NCI-H2107 treated with DMSO at 0.1 percent for 48 hours (cell line): Measurements from ENCODE around the gene PRB2.
"Not testable (repeated sequence)": the region's sequence is repeated elsewhere in the genome, so short reads cannot be mapped to it uniquely, and the experiment has no call there.

ENCODE experiments used
- DNase-seq: peaks from one replicate; lab custom pipeline; 2025; ENCODE audit not compliant: unreplicated experiment; lab: John Stamatoyannopoulos, UW

Gene PRB2

GRCh38 chr12:11395467-11395866 is at the start of gene PRB2:
Gene PRB2, minus strand, starts transcription at chr12:11395567. Its CDS starts 38 bp downstream, at chr12:11395529.
- not testable (repeated sequence) for DNase-seq

GRCh38 chr12:11437966-11438365 is 42.6 kb upstream of the PRB2 start:
- DNase-seq = no peak

DNA sequence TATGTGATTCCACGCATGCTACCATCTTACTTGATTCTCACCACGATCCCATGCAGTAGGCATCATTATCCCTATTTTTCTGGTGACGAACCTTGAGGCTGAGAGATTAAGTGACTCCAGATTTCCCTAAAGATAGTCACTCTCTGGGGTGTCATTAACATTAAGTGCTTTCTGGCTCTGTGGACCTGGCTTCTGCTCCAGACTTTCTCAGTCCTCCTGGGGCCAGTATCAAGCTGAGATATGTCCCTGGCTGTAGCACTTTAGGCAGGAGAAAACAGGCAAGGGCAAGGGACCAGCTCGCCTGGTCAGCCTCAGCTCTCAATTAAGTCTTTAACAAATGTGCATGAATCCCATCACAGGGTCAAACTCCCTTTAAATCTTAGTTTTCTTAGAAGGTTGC is 38.3 kb upstream of the PRB2 start:
- no peak for DNase-seq

DNA sequence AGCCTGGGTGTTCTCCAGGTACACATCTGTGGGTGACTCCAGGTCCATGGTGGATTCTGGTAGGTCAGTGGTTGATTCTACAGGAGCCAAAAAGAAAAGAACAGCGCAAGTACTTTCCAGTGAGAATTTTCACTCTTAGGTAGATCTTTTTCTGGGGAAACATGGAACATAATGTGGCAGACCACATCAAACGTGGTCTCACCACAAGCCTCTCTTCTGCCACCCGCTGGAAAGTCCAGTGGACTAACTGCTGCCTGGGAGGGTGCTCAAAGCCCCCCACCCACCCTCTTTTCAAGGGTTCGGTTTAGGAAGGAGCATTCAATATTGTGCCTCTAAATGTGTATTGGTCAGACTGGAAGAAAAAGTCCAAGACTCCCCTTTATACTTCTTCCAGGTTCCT is 36.1 kb upstream of the PRB2 start:
- no peak for DNase-seq

DNA sequence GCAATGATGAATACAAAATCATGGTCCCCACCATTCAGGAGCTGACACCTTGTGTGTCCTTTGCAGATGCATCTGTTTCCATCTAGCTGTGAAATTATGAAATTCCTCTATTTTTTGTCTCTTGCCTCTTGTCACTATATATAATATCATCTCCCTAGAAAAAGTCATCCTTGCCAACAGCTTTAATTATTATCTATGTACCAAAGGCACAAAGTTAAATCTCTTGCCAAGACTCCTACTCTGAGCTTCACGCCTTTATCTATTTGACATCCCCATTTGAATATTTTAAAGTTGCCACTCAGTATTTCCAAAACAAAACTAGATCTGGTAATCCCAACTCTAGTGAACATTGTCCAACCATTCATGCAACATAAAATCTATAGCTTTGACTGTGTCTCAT is 32.0 kb upstream of the PRB2 start:
- DNase-seq = no peak

GRCh38 chr12:11412731-11413130 is 17.4 kb upstream of the PRB2 start:
- no peak for DNase-seq

GRCh38 chr12:11408096-11408495 is 12.7 kb upstream of the PRB2 start:
- no peak for DNase-seq

- DNase-seq = no peak
Observed at GRCh38 chr12:11397366-11397765, 2.0 kb upstream of the PRB2 start.

DNA sequence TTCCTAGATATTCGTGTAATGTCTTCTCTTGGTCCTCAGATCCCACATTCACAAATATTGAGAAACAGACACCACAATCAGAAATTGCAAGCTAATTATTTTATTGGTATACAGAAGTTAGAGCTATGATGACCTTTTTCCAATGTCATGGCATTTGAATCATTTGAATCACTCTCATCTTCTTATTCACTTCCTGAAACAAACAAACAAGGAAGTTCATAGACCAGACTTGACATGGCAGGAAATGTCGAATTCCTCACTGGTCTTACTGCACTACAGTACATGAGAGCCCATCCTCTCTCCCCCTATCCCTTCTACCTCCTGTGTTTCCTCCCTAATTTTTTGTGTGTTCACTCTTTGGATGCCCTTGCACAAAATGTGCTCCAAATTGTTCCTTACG is 3.9 kb downstream of the PRB2 start:
- DNase-seq = not testable (repeated sequence)

GRCh38 chr12:11377420-11377819 is 17.9 kb downstream of the PRB2 start:
- not testable (repeated sequence) for DNase-seq

DNA sequence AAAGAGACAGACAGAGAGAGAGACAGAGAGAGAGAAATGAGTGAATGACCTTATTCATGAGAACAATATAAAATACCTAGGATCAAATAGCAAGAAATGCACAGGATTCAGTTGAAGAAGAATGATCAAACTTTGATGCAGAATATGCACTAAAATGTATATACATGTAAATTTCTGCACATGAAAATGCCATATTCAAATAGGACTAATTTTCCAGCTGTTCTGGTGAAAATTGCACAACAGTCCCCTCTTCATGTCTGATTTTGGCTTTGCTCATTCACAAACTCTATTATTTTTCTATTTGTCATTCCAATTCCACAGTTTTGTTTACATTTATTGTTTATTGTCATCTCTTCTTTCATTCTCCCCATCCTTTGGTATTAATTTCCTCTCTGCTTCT is 34.2 kb downstream of the PRB2 start:
- no peak for DNase-seq

- DNase-seq = not testable (repeated sequence)
Observed at GRCh38 chr12:11360205-11360883, 35.0 kb downstream of the PRB2 start.

- not testable (repeated sequence) for DNase-seq
Observed at GRCh38 chr12:11351736-11352135, 43.6 kb downstream of the PRB2 start.

- no peak for DNase-seq
Observed at GRCh38 chr12:11348439-11348838, 46.9 kb downstream of the PRB2 start.

DNA sequence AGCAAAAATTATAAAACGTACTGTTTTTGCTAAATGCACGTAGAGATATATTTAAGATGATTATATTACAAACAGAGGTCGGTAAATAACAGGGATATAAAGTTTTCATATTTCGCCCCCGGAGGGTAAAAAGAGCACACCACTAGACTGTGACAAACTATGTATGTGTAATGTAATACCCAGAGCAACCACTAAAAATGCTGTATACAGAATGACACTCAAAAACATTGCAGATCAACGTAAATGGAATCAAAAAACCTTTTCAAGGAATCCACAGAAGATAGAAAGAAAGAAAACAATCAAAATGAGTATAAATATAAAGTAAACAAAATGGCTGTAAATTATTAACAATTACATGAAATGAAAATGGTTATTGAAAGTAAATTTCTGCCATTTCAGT is 47.6 kb downstream of the PRB2 start:
- no peak for DNase-seq

DNA sequence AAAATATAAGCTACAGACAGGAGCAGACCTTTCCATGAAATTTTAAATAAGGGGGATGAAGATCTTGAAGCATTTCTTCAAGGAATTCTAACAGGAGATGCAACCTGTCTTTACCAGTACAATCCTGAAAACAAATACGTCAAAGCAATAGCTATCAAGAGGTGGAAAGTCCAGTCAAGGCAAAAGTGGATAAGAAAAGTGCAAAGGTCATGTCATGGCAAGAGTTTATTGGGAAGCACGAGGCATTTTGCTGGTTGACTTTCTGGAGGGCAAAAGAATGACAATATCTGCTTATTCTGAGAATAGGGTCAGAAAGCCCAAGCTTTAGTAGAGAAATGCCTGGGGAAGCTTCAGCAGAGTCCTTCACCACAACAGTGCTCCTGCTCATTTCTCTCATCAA is 50.9 kb downstream of the PRB2 start:
- no peak for DNase-seq
